KMS-11 (cell line): ENCODE measurements around the gene MCF2L.

Experiments
- H2AFZ ChIP-seq: fragments of 200-600 bp; sonication (generic); 2 replicates; pipeline ENCODE4 v1.6.1; 2016; ENCODE audit warnings: antibody characterized with exemption, mixed run types, low read depth
- H3K27ac ChIP-seq: fragments of 200-600 bp; sonication (generic); 2 replicates; pipeline ENCODE4 v1.6.1; 2016; ENCODE audit warnings: mild to moderate bottlenecking, mixed run types
- H3K27me3 ChIP-seq: fragments of 200-600 bp; sonication (generic); 2 replicates; pipeline ENCODE4 v1.6.1; 2017; ENCODE audit warnings: mild to moderate bottlenecking, low read depth, mixed run types, moderate library complexity; ENCODE audit not compliant: insufficient read depth
- H3K36me3 ChIP-seq: fragments of 200-600 bp; sonication (generic); 2 replicates; pipeline ENCODE4 v1.6.1; 2017; ENCODE audit warnings: mild to moderate bottlenecking, mixed run types; ENCODE audit not compliant: insufficient read depth
- H3K4me1 ChIP-seq: fragments of 200-600 bp; sonication (generic); 2 replicates; pipeline ENCODE4 v1.6.1; 2016; ENCODE audit warnings: mild to moderate bottlenecking, low read depth, mixed run types; ENCODE audit not compliant: poor library complexity, severe bottlenecking
- H3K4me2 ChIP-seq: fragments of 200-600 bp; sonication (generic); 2 replicates; pipeline ENCODE4 v1.7.0; 2016; ENCODE audit warnings: mild to moderate bottlenecking, mixed run types
- H3K4me3 ChIP-seq: fragments of 200-600 bp; sonication (generic); IDR thresholded peaks from 2 replicates; pipeline ENCODE4 v1.6.1; 2017; ENCODE audit warnings: low read depth, low read length, mixed read lengths; ENCODE audit not compliant: insufficient read depth
- H3K79me2 ChIP-seq: fragments of 200-600 bp; sonication (generic); 2 replicates; pipeline ENCODE4 v1.6.1; 2016; ENCODE audit warnings: low read depth, mixed run types; ENCODE audit not compliant: insufficient read depth
- H3K9ac ChIP-seq: fragments of 200-600 bp; sonication (generic); 2 replicates; pipeline ENCODE4 v1.6.1; 2016; ENCODE audit warnings: mild to moderate bottlenecking, mixed run types
- H4K20me1 ChIP-seq: fragments of 200-600 bp; sonication (generic); 2 replicates; pipeline ENCODE4 v1.6.1; 2016; ENCODE audit warnings: mild to moderate bottlenecking, mixed run types; ENCODE audit not compliant: insufficient read depth
- TF ChIP-seq, protein P1 (sequence below): fragments of 200-600 bp; sonication (generic); conservative IDR thresholded peaks from 2 replicates; pipeline ENCODE4 v1.6.1; 2017; ENCODE audit warnings: low read depth, mild to moderate bottlenecking, antibody characterized with exemption, low read length, moderate library complexity, mixed read lengths

The MCF2L gene

DNA sequence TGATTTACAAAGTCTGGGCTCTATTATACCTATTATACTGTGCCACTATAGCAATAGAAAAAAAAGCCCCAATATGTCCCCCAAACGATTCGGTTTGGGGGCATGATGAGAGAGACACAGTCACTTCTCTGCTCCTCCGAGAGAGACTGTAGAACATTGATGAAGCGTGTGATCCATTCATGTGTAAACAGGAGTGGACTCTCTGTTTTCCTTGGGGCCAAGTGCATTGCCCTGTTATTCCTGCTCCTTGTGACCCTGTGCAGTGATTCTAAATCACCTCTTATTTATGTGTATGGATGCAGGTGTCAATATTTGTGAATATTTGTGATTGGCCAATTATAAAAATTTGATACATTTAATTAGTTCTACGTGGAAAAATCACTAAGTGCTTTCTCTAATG lies 170.6 kb downstream of the MCF2L start:
- Histone ChIP-seq H3K4me3 (no peak overlapping the region), H3K9ac (no peak overlapping the region), H3K79me2 (no peaks in the 10 kb centered on the region), H3K4me1 (no peaks in the 10 kb centered on the region), H3K27ac (no peak overlapping the region), H3K4me2 (no peak overlapping the region), H4K20me1 (no peaks in the 10 kb centered on the region), H3K27me3 (no peaks in the 10 kb centered on the region), H2AFZ (no peak overlapping the region), H3K36me3 (no peaks in the 10 kb centered on the region)
- TF ChIP-seq, protein P1, sequence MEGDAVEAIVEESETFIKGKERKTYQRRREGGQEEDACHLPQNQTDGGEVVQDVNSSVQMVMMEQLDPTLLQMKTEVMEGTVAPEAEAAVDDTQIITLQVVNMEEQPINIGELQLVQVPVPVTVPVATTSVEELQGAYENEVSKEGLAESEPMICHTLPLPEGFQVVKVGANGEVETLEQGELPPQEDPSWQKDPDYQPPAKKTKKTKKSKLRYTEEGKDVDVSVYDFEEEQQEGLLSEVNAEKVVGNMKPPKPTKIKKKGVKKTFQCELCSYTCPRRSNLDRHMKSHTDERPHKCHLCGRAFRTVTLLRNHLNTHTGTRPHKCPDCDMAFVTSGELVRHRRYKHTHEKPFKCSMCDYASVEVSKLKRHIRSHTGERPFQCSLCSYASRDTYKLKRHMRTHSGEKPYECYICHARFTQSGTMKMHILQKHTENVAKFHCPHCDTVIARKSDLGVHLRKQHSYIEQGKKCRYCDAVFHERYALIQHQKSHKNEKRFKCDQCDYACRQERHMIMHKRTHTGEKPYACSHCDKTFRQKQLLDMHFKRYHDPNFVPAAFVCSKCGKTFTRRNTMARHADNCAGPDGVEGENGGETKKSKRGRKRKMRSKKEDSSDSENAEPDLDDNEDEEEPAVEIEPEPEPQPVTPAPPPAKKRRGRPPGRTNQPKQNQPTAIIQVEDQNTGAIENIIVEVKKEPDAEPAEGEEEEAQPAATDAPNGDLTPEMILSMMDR = no peak

DNA sequence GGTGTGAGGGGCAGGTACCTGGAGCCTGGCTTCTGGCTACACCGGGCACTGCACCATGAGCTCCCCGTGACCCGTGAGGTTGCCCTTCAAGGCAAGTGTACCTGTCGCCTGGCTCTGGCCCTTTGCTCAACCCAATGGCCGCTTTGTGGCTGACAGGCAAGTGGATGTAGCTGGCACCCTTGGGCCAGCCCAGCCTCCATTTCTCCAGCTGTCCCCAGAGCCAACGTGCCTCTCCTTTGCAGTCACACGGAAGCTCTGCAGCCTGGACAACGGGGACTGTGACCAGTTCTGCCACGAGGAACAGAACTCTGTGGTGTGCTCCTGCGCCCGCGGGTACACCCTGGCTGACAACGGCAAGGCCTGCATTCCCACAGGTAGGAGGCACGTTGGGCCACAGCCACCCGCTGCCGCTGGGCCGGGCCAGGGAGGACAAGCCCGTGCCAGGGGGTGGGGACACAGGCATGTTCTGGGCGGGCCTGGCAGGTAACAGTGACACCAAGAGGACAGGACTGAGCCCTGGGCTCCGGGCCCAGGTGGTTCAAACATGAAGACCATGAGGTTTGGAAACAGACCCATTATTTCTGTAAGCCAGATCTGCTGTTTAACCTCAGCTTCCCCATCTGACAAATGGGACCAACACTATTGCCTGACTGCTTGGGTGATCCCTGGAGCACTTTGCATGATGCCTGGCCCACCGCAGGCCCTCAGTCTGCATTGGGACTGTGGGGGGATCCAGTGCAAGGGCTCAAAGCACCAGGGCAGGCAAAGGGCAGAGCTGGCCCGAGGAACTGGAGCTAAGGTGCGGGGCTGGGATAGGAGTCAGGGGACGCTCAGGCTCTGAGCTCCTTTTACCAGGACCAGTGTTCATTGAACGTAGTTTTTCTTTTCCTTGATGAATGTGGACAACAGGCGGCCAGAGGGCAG lies 171.9 kb downstream of the MCF2L start:
- Histone ChIP-seq H3K4me1 (no peaks in the 10 kb centered on the region), H3K4me3 (no peak overlapping the region), H4K20me1 (no peaks in the 10 kb centered on the region), H3K27ac (no peak overlapping the region), H3K79me2 (no peaks in the 10 kb centered on the region), H3K9ac (no peak overlapping the region), H3K4me2 (no peak overlapping the region), H2AFZ (no peak overlapping the region), H3K27me3 (no peaks in the 10 kb centered on the region), H3K36me3 (no peaks in the 10 kb centered on the region)
- TF ChIP-seq, protein P1 = no peak

DNA sequence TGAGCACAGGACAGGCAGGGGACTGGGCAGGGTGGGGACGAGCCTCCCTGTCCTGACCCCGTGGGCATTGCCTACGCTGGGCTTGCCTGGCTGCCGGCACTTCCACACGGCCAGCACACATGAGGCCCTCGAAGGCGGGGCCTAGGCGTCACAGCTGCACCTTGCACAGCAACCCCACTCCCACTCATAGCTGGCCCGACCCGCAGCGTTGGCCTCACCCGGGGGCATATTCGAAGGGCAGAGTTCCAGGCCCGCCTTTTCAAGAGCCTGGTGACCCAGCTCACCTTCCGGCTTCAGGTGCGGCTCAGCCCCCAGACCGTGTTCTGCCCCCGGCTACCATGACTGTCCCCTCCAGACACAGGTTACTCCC lies 172.6 kb downstream of the MCF2L start:
- no peaks in the 10 kb centered on the region for H4K20me1 ChIP-seq
- no peak overlapping the region for H3K27ac ChIP-seq
- H2AFZ ChIP-seq = no peak overlapping the region
- no peaks in the 10 kb centered on the region for H3K4me1 ChIP-seq
- H3K9ac ChIP-seq = no peak overlapping the region
- no peaks in the 10 kb centered on the region for H3K36me3 ChIP-seq
- TF ChIP-seq, protein P1 = no peak
- no peaks in the 10 kb centered on the region for H3K27me3 ChIP-seq
- no peak overlapping the region for H3K4me2 ChIP-seq
- H3K4me3 ChIP-seq = no peak overlapping the region
- H3K79me2 ChIP-seq = no peaks in the 10 kb centered on the region

DNA sequence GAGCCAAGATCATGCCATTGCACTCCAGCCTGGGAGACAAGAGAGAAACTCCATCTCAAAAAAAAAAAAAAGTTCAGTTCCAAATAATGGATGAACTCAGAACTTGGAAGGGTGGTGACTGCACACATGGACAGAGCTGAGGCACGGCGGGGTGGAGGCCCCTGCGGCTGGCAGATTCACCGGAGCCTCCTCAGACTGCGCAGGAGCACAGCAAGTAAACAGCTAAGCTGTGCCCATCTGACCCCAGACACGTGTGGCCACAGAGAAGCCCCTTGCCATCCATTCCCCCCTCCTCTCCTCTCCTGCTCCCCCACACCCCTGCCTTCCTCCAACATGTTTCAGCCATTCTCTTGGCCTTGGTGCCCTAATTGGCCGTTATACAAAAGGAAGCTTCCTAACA lies 173.9 kb downstream of the MCF2L start:
- Histone ChIP-seq H3K36me3 (no peaks in the 10 kb centered on the region), H3K4me2 (no peak overlapping the region), H3K27me3 (no peaks in the 10 kb centered on the region), H3K79me2 (no peaks in the 10 kb centered on the region), H2AFZ (no peak overlapping the region), H3K4me3 (no peak overlapping the region), H3K27ac (no peak overlapping the region), H3K9ac (no peak overlapping the region), H3K4me1 (no peaks in the 10 kb centered on the region), H4K20me1 (no peaks in the 10 kb centered on the region)
- TF ChIP-seq, protein P1 = no peak
